Measurements from ENCODE around the gene CSNK1G1. TPM values are rescaled to one million over a fixed set of nuclear protein-coding genes. Genes with fewer than 3 reads are reported as not detected.
"Not testable (repeated sequence)": the region's sequence is repeated elsewhere in the genome, so short reads cannot be mapped to it uniquely, and the experiment has no call there.

Gene CSNK1G1
- total and polyA plus RNA-seq, 2 of the 4 experiments (the other 2 are of a cell fraction), result 7.4 to 29.4 TPM

DNA sequence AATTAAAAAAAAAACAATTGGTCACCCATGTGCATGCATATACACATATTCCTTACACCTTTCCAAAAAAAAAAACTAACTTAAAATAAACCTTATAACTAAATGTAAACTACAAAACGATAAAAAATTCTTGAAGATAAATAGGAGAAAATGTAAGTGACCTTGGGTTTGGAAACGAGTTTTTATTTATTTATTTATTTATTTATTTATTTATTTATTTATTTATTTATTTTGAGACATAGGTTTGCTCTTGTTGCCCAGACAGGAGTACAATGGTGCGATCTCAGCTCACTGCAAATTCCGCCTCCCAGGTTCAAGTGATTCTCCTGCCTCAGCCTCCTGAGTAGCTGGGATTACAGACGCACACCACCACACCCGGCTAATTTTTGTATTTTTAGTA, 9.7 kb downstream of the CSNK1G1 start:
- H3K27me3 ChIP-seq (ENCODE audit: control insufficient read depth, insufficient read depth, low read length); H2BK15ac ChIP-seq (ENCODE audit: low read depth, low read length); H3K18ac ChIP-seq (ENCODE audit: low read depth, low read length); H3K14ac ChIP-seq (replicated peaks; ENCODE audit: low read depth, low read length); H2BK20ac ChIP-seq (ENCODE audit: low read depth, low read length); H3K4ac ChIP-seq (ENCODE audit: low read depth, low read length); H3K9me1 ChIP-seq (ENCODE audit: insufficient read depth, low read length); H3K27ac ChIP-seq (ENCODE audit: insufficient read depth, low read length); H4K91ac ChIP-seq (ENCODE audit: insufficient read depth, low read depth, low read length); DNase-seq; in situ Hi-C loops (cut with MboI; ENCODE audit: low sequenced_read_pairs); H2AK5ac ChIP-seq (ENCODE audit: low read depth, low read length); POLR2A ChIA-PET (ENCODE audit: unreplicated experiment); dilution Hi-C loops (cut with HindIII; ENCODE audit: low sequenced_read_pairs, unreplicated experiment); ATAC-seq (ENCODE audit: low read depth); H2BK5ac ChIP-seq (ENCODE audit: low read depth, low read length, poor library complexity, severe bottlenecking); H3K4me3 ChIP-seq (ENCODE audit: insufficient read depth, low read depth, low read length); BruUV-seq (replicated peaks); H3K23ac ChIP-seq (ENCODE audit: low read depth, low read length); H3K36me3 ChIP-seq (ENCODE audit: control insufficient read depth, insufficient read depth, low read length); H3K9ac ChIP-seq (ENCODE audit: low read depth, low read length); H2BK120ac ChIP-seq (ENCODE audit: low read depth, low read length); H2AFZ ChIP-seq (replicated peaks; ENCODE audit: low read length, poor library complexity); H4K5ac ChIP-seq (ENCODE audit: low read depth, low read length); H3K4me2 ChIP-seq (ENCODE audit: low read depth, low read length); H2AK9ac ChIP-seq (replicated peaks; ENCODE audit: low read depth, low read length, poor library complexity); H3K9me3 ChIP-seq (ENCODE audit: control insufficient read depth, insufficient read depth, low read length); H4K8ac ChIP-seq (ENCODE audit: low read depth in 2 of 2, low read length in 2 of 2); H3K56ac ChIP-seq (ENCODE audit: extremely low read depth, insufficient read depth, low read length): not testable (repeated sequence)
- WGBS, 2 experiments (ENCODE audit: extremely low coverage in 2 of 2, insufficient read length in 1 of 2), result 100% methylated on average over 1 of the region's 6 CpGs; no CpG with 5 or more reads in 1 of the 2 experiments
- Histone ChIP-seq H3K79me1 (ENCODE audit: low read depth in 1 of 2, low read length in 2 of 2) (peaks cover 20 to 57% of the 10 kb centered on the region in 2 experiments), H3K4me1 (ENCODE audit: control insufficient read depth, insufficient read depth, low read length) (peaks cover 11% of the 10 kb centered on the region), H4K20me1 (ENCODE audit: insufficient read depth, low read length) (peaks cover 18% of the 10 kb centered on the region; the same call in 1 of the 2 replicates)
- intact Hi-C loops (cut with micrococcal nuclease), result loop anchor here (5.0 to 10.0 kb wide), 2 partner anchors 34 to 61 kb away; no protein-coding TSS in a partner anchor
- CTCF ChIA-PET, result interaction anchor here (0.6 kb wide), 1 partner anchor 277 kb away, joined by 5 read pairs; no protein-coding TSS in a partner anchor
